Kidney epithelial cell (primary cell): ENCODE measurements around the gene TMEM187. TPM values are rescaled to one million over a fixed set of nuclear protein-coding genes. Genes with fewer than 3 reads are reported as not detected.
A peak's percentile ranks its signal among the peaks of the same experiment; 100 is the strongest.

Experiments used
- DNase-seq: peaks from one replicate; pipeline ENCODE4 v3.0.0-alpha.2; 2010; ENCODE audit warnings: low read depth
- H3K27me3 ChIP-seq: 2 replicates; pipeline ENCODE4 v1.6.0; 2011; ENCODE audit warnings: low read length; ENCODE audit not compliant: control insufficient read depth, insufficient read depth
- H3K36me3 ChIP-seq: 2 replicates; pipeline ENCODE4 v1.5.1; 2011; ENCODE audit warnings: low read length; ENCODE audit not compliant: control insufficient read depth, insufficient read depth
- H3K4me3 ChIP-seq: 2 replicates; pipeline ENCODE4 v1.5.1; 2011; ENCODE audit warnings: low read depth, mild to moderate bottlenecking, control low read depth, low read length
- total RNA-seq: library from RNA; depleted of rRNA; stranded (reverse); fragments of >200 nt; gene quantifications from 2 replicates; pipeline ENCODE4 v1.2.3, GENCODE V29; 2015
- TF ChIP-seq, protein P1 (sequence below): IDR thresholded peaks from 2 replicates; pipeline ENCODE4 v1.5.1; 2011; ENCODE audit warnings: mild to moderate bottlenecking, moderate library complexity, low read length, control low read depth, inconsistent platforms; ENCODE audit not compliant: insufficient read depth, poor library complexity, severe bottlenecking

Gene TMEM187
- total RNA-seq, 1 donor from 2014 or later: 6.7 TPM

DNA sequence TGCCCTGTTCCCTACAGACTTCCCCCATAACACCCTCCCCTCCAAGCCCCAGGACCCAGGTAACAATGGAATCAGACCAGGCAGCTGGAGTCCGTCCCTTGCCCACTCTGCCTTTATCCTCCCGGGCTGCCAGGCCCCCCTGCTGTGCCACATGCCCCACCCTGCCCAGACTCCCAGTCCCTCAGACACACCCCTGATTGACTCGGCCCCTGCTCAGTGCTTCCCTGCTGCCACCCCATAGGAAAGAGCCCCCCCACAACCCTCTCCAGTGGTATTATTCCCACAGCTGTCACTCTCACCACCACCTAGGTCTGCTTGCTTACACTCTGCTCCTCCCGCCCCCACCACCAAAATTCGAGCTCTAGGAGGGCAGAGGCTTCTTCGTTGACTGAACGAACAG lies 33.0 kb upstream of the TMEM187 start:
- no peaks in the 10 kb centered on the region for H3K36me3 ChIP-seq
- DNase-seq: no peak
- no peak overlapping the region for H3K4me3 ChIP-seq
- no peaks in the 10 kb centered on the region for H3K27me3 ChIP-seq
- TF ChIP-seq, protein P1, sequence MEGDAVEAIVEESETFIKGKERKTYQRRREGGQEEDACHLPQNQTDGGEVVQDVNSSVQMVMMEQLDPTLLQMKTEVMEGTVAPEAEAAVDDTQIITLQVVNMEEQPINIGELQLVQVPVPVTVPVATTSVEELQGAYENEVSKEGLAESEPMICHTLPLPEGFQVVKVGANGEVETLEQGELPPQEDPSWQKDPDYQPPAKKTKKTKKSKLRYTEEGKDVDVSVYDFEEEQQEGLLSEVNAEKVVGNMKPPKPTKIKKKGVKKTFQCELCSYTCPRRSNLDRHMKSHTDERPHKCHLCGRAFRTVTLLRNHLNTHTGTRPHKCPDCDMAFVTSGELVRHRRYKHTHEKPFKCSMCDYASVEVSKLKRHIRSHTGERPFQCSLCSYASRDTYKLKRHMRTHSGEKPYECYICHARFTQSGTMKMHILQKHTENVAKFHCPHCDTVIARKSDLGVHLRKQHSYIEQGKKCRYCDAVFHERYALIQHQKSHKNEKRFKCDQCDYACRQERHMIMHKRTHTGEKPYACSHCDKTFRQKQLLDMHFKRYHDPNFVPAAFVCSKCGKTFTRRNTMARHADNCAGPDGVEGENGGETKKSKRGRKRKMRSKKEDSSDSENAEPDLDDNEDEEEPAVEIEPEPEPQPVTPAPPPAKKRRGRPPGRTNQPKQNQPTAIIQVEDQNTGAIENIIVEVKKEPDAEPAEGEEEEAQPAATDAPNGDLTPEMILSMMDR: no peak

DNA sequence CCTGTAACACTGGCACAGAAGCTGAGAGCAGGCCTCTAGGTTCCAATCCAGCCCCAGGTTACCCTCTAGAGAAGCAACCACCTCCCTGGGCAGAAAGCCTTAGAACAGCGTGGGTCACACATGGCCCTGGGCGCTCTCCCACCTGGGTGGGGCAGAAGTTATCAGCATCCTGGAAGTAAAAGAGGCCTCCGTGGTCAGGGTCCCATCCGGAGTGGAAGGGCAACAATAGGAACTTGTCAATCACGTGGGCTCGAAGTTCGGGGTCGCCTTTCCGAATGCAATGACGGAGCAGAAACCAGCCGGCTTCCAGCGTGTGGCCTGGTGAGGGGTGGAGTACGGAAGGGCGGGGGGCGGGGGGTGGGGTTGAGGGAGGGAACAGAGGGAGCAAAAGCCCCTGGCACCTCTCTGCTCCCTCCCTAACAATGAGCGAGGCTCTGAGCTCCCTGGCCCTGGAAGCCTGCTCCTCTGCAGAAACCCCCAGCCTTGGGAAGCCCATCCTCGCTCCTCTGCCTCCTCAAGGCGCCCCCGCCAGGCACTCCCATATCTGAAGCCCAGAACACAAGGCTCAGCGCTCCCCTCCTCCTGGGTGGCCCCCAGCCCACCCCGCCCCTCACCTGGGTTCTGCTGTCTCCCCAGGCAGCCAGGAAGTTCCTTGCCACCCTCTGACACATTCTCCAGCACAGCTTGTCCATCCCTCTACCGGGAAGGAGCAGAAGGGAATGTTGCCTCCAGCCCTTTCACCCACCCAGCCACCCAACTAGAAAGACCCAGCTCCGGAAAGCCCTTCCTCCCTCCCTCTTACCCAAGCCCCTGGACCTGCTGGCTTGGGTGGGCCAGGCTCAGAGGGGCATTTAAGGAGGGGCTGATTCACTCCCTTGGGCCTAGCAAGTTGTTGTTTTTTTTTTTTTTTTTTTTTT lies 31.0 kb upstream of the TMEM187 start:
- H3K27me3 ChIP-seq: no peaks in the 10 kb centered on the region
- no peaks in the 10 kb centered on the region for H3K36me3 ChIP-seq
- no peak for DNase-seq
- TF ChIP-seq, protein P1: no peak
- H3K4me3 ChIP-seq: no peak overlapping the region

DNA sequence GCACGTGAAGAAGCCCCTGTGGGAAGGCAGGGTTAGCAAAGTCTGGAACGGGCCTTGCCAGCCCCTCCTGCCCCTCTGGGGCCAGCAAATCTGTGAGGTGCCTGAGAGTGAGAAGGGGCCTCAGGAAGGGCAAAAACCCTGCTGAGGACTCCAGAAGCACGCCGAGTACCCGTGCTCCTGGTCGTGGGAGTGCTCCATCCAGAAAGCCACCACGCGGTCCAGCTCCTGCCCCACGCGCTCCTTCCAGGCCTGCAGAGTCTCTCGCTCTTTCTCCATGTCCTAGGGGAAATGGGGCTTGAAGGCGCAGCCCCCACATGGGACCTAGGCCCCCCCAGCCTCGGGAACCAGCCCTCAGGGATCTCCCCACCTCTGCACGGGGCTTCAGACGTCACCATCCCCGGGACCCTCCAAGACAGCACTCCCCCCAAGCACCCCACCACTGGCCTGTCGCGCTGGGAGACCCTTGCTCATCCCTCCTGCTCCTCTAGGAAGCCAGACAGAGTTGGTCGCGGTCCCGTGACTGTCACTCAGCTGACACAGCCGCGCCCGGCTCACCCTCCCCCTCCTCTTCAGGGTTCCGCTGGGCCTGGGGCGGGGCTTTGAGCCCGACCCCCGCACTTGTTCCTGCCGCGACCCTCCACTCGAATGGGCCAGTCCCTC lies 28.3 kb upstream of the TMEM187 start, which contains the start of gene RENBP:
Gene RENBP, minus strand, starts transcription at position 504 of the 660 bp plus-strand sequence. Its CDS starts 33 bp downstream, at position 471.
- DNase-seq: no peak
- H3K36me3 ChIP-seq: no peaks in the 10 kb centered on the region
- H3K4me3 ChIP-seq: peak within 1 kb of the TSS; percentile 20
- H3K27me3 ChIP-seq: no peaks in the 10 kb centered on the region
- TF ChIP-seq, protein P1: no peak

DNA sequence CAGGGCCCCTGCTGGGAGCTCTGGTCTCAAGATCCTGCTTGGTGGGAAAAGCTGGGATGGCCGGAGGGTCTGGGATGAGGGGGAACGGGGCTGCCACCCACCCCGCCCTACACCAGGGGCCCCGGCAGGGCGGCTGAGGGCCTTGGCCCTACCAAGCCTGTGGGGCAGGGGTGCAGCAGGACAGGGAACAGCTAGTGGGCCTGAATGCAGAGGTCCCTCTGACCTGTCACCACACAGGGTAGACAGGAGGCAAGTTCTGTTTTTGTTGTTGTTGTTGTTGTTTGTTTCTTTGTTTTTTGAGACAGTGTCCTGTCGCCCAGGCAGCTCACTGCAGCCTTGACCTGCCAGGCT lies 27.8 kb upstream of the TMEM187 start:
- TF ChIP-seq, protein P1: no peak
- Histone ChIP-seq H3K36me3 (no peaks in the 10 kb centered on the region), H3K27me3 (no peaks in the 10 kb centered on the region), H3K4me3 (no peak overlapping the region)
- no peak for DNase-seq

DNA sequence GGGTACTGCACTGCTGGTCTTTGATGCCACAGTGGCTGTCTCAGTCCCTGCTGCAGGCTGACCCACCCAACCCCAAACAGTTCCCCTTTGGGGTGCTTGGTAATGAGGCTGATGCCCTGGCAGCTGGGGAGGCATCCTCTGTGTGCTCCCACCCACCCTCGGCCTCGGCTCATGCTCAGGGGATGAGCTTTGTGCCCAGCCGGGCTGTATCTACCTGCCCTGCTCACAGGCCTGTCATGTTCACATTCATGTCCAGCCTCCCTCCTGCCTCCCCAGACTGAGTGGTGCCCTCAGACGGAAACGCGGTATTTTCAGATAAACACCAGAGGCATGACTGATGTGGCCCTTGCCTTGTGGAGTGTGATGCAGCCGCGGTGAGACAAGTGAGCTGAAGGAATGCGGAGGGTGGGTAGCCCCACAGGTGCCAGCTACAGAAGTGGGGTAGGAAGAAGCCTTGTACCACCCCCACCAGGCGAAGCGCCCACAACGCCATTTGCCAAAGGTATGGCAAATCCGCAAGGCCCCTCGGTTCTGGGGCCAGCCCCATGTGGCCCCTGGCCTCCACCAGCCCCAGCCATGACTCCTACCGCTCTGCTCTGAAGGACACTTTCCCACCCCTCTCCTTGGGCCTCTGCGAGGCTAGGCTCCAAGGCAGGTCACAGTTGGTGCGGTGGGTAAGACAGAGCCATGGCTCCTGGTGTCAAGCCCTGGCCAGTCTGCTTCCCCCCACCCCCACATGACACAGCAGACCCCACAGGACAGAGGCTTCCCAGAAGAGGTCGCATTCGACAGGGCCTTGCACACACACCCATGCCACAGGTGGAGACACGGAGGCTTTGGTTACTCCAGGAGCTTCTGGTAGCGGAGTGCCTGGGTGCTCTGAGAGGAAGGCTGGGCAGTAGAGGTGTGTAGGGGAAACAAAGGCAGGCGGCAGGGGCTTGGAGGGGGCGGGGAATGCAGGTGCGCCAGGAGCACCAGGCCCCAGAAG lies 26.3 kb upstream of the TMEM187 start:
- H3K36me3 ChIP-seq: peaks cover 3% of the 10 kb centered on the region
- H3K27me3 ChIP-seq: no peaks in the 10 kb centered on the region
- H3K4me3 ChIP-seq: no peak overlapping the region
- TF ChIP-seq, protein P1: no peak
- no peak for DNase-seq
